ENCODE measurements around the gene CTDSPL.

Gene CTDSPL

GRCh38 chr3:37953707-37954394, 92.2 kb downstream of the CTDSPL start:
- no peak for DNase-seq (ENCODE audit: low read depth, low spot score)
- no peak for TF ChIP-seq SUZ12 (IDR thresholded peaks at IDR 0.05; ENCODE audit: extremely low read depth, insufficient read depth, insufficient read length)
- no peak for TF ChIP-seq ZNF274 (IDR thresholded peaks at IDR 0.05; ENCODE audit: low read depth, low read length)
- no peak for TF ChIP-seq YY1 (IDR thresholded peaks at IDR 0.05; ENCODE audit: insufficient read depth, insufficient read length)
- Histone ChIP-seq H3K9ac (ENCODE audit: insufficient read length, low read depth) (no peak overlapping the region), H3K4me1 (ENCODE audit: insufficient read depth, insufficient read length) (no peaks in the 10 kb centered on the region), H3K4me3 (ENCODE audit: insufficient read length, low read depth) (no peak overlapping the region), H3K9me3 (ENCODE audit: insufficient read depth, low read length) (peaks cover 12% of the 10 kb centered on the region), H3K27me3 (ENCODE audit: insufficient read depth, insufficient read length) (no peaks in the 10 kb centered on the region), H3K36me3 (ENCODE audit: insufficient read depth, insufficient read length, low read length) (peaks cover 35% of the 10 kb centered on the region)

- Histone ChIP-seq H3K36me3 (ENCODE audit: insufficient read depth, insufficient read length, low read length) (peaks cover 38% of the 10 kb centered on the region), H3K4me1 (ENCODE audit: insufficient read depth, insufficient read length) (no peaks in the 10 kb centered on the region), H3K27me3 (ENCODE audit: insufficient read depth, insufficient read length) (no peaks in the 10 kb centered on the region), H3K9me3 (ENCODE audit: insufficient read depth, low read length) (peaks cover 12% of the 10 kb centered on the region), H3K9ac (ENCODE audit: insufficient read length, low read depth) (no peak overlapping the region), H3K4me3 (ENCODE audit: insufficient read length, low read depth) (no peak overlapping the region)
- DNase-seq (ENCODE audit: low read depth, low spot score) = no peak
- TF ChIP-seq YY1 (IDR thresholded peaks at IDR 0.05; ENCODE audit: insufficient read depth, insufficient read length) (no peak), SUZ12 (IDR thresholded peaks at IDR 0.05; ENCODE audit: extremely low read depth, insufficient read depth, insufficient read length) (no peak), ZNF274 (IDR thresholded peaks at IDR 0.05; ENCODE audit: low read depth, low read length) (no peak)
Measured at GRCh38 chr3:37954881-37955280, 93.2 kb downstream of the CTDSPL start.

GRCh38 chr3:37955918-37956707, 94.4 kb downstream of the CTDSPL start:
- Histone ChIP-seq H3K9ac (ENCODE audit: insufficient read length, low read depth) (no peak overlapping the region), H3K36me3 (ENCODE audit: insufficient read depth, insufficient read length, low read length) (peaks cover 38% of the 10 kb centered on the region), H3K27me3 (ENCODE audit: insufficient read depth, insufficient read length) (no peaks in the 10 kb centered on the region), H3K9me3 (ENCODE audit: insufficient read depth, low read length) (peaks cover 12% of the 10 kb centered on the region), H3K4me1 (ENCODE audit: insufficient read depth, insufficient read length) (peaks cover under 1% of the 10 kb centered on the region), H3K4me3 (ENCODE audit: insufficient read length, low read depth) (no peak overlapping the region)
- TF ChIP-seq YY1 (IDR thresholded peaks at IDR 0.05; ENCODE audit: insufficient read depth, insufficient read length) (no peak), ZNF274 (IDR thresholded peaks at IDR 0.05; ENCODE audit: low read depth, low read length) (no peak), SUZ12 (IDR thresholded peaks at IDR 0.05; ENCODE audit: extremely low read depth, insufficient read depth, insufficient read length) (no peak)
- no peak for DNase-seq (ENCODE audit: low read depth, low spot score)

- H3K27me3 ChIP-seq (ENCODE audit: insufficient read depth, insufficient read length) = no peaks in the 10 kb centered on the region
- peaks cover 12% of the 10 kb centered on the region for H3K9me3 ChIP-seq (ENCODE audit: insufficient read depth, low read length)
- H3K4me3 ChIP-seq (ENCODE audit: insufficient read length, low read depth) = no peak overlapping the region
- H3K9ac ChIP-seq (ENCODE audit: insufficient read length, low read depth) = no peak overlapping the region
- peaks cover 4% of the 10 kb centered on the region for H3K4me1 ChIP-seq (ENCODE audit: insufficient read depth, insufficient read length)
- DNase-seq (ENCODE audit: low read depth, low spot score) = no peak
- no peak for TF ChIP-seq SUZ12 (IDR thresholded peaks at IDR 0.05; ENCODE audit: extremely low read depth, insufficient read depth, insufficient read length)
- no peak for TF ChIP-seq ZNF274 (IDR thresholded peaks at IDR 0.05; ENCODE audit: low read depth, low read length)
- no peak for TF ChIP-seq YY1 (IDR thresholded peaks at IDR 0.05; ENCODE audit: insufficient read depth, insufficient read length)
- peaks cover 38% of the 10 kb centered on the region for H3K36me3 ChIP-seq (ENCODE audit: insufficient read depth, insufficient read length, low read length)
Measured at GRCh38 chr3:37956723-37957538, 95.3 kb downstream of the CTDSPL start.

GRCh38 chr3:37957539-37957936, 95.9 kb downstream of the CTDSPL start:
- no peak for DNase-seq (ENCODE audit: low read depth, low spot score)
- Histone ChIP-seq H3K9ac (ENCODE audit: insufficient read length, low read depth) (no peak overlapping the region), H3K4me3 (ENCODE audit: insufficient read length, low read depth) (no peak overlapping the region), H3K27me3 (ENCODE audit: insufficient read depth, insufficient read length) (no peaks in the 10 kb centered on the region), H3K36me3 (ENCODE audit: insufficient read depth, insufficient read length, low read length) (peaks cover 34% of the 10 kb centered on the region), H3K4me1 (ENCODE audit: insufficient read depth, insufficient read length) (peaks cover 4% of the 10 kb centered on the region), H3K9me3 (ENCODE audit: insufficient read depth, low read length) (peaks cover 9% of the 10 kb centered on the region)
- TF ChIP-seq ZNF274 (IDR thresholded peaks at IDR 0.05; ENCODE audit: low read depth, low read length) (no peak), SUZ12 (IDR thresholded peaks at IDR 0.05; ENCODE audit: extremely low read depth, insufficient read depth, insufficient read length) (no peak), YY1 (IDR thresholded peaks at IDR 0.05; ENCODE audit: insufficient read depth, insufficient read length) (no peak)

- Histone ChIP-seq H3K4me1 (ENCODE audit: insufficient read depth, insufficient read length) (peaks cover 4% of the 10 kb centered on the region), H3K9me3 (ENCODE audit: insufficient read depth, low read length) (no peaks in the 10 kb centered on the region), H3K27me3 (ENCODE audit: insufficient read depth, insufficient read length) (no peaks in the 10 kb centered on the region), H3K4me3 (ENCODE audit: insufficient read length, low read depth) (no peak overlapping the region), H3K36me3 (ENCODE audit: insufficient read depth, insufficient read length, low read length) (peaks cover 19% of the 10 kb centered on the region), H3K9ac (ENCODE audit: insufficient read length, low read depth) (no peak overlapping the region)
- TF ChIP-seq YY1 (IDR thresholded peaks at IDR 0.05; ENCODE audit: insufficient read depth, insufficient read length) (no peak), ZNF274 (IDR thresholded peaks at IDR 0.05; ENCODE audit: low read depth, low read length) (no peak), SUZ12 (IDR thresholded peaks at IDR 0.05; ENCODE audit: extremely low read depth, insufficient read depth, insufficient read length) (no peak)
- peak; percentile 82 for DNase-seq (ENCODE audit: low read depth, low spot score)
Measured at GRCh38 chr3:37961622-37962431, 100.1 kb downstream of the CTDSPL start.
